HepG2 (cell line): ENCODE measurements around the gene LRPPRC.

Experiments
- CBFB ChIP-seq: sonication (generic); formaldehyde crosslinking; IDR thresholded peaks from 2 replicates; pipeline ENCODE4 v1.4.0; 2020; ENCODE audit warnings: missing genetic modification reagents
- CTCF ChIP-seq: sonication (generic); formaldehyde crosslinking; IDR thresholded peaks from 2 replicates; pipeline ENCODE4 v1.5.0; 2020; ENCODE audit warnings: mild to moderate bottlenecking, missing genetic modification reagents, moderate library complexity
- ELF1 ChIP-seq: sonication (generic); formaldehyde crosslinking; IDR thresholded peaks from 2 replicates; pipeline ENCODE4 v1.4.0; 2020; ENCODE audit warnings: missing genetic modification reagents
- HDAC2 ChIP-seq: sonication (generic); formaldehyde crosslinking; IDR thresholded peaks from 2 replicates; pipeline ENCODE4 v1.4.0; 2020; ENCODE audit warnings: missing genetic modification reagents
- IKZF5 ChIP-seq: IDR thresholded peaks from 2 replicates; pipeline ENCODE4 v1.6.1; 2018; ENCODE audit warnings: missing genetic modification reagents, mild to moderate bottlenecking, missing compliant biosample characterization
- ZNF451 ChIP-seq: sonication (generic); formaldehyde crosslinking; IDR thresholded peaks from 2 replicates; pipeline ENCODE4 v1.5.0; 2020; ENCODE audit warnings: mild to moderate bottlenecking, missing genetic modification reagents
- ZNF720 ChIP-seq: sonication (generic); formaldehyde crosslinking; IDR thresholded peaks from 2 replicates; pipeline ENCODE4 v1.4.0; 2020; ENCODE audit warnings: missing genetic modification reagents
- ZNF891 ChIP-seq: sonication (generic); formaldehyde crosslinking; IDR thresholded peaks from 2 replicates; pipeline ENCODE4 v1.5.0; 2020; ENCODE audit warnings: mild to moderate bottlenecking, missing genetic modification reagents
- ZZZ3 ChIP-seq: sonication (generic); formaldehyde crosslinking; IDR thresholded peaks from 2 replicates; pipeline ENCODE4 v1.4.0; 2020; ENCODE audit warnings: missing genetic modification reagents, mild to moderate bottlenecking, borderline replicate concordance

GRCh38 chr2:43840965-43841364 lies 154.8 kb downstream of the LRPPRC start:
- TF ChIP-seq CTCF (CRISPR knock-in tag) (no peak), IKZF5 (CRISPR knock-in tag) (no peak), ZNF451 (CRISPR knock-in tag) (no peak), CBFB (no peak), ZNF891 (CRISPR knock-in tag) (no peak), HDAC2 (CRISPR knock-in tag) (no peak), ELF1 (CRISPR knock-in tag) (no peak), ZZZ3 (no peak), ZNF720 (no peak)
